K562 (cell line): ENCODE data around the gene LONP1. TPM values are rescaled to one million over a fixed set of nuclear protein-coding genes. Genes with fewer than 3 reads are reported as not detected.

Source experiments
- ATAC-seq: fragments of 200-7000 bp; cut with Tn5 transposase; 3 replicates; pipeline ENCODE4 v1.9.1; 2020; ENCODE audit warnings: moderate library complexity
- BruUV-seq: library from RNA; stranded (reverse); fragments of 400-500 nt; replicated peaks from 2 replicates; lab custom pipeline; 2021; lab: Mats Ljungman, UMichigan
- CTCF ChIA-PET: fragments of 300-600 bp; formaldehyde crosslinking; extraction: SDS; loops from one replicate; lab custom pipeline; 2021; ENCODE audit warnings: low intra/inter-chr PET ratio; lab: Yijun Ruan, JAX
- POLR2A ChIA-PET: fragments of 300-600, 350-650 bp; sonication (Branson Sonifier 250); formaldehyde crosslinking; extraction: SDS; loops from one replicate; lab custom pipeline; 2021; ENCODE audit warnings: antibody characterized with exemption, inconsistent platforms; lab: Yijun Ruan, JAX
- DNase-seq, 4 experiments: peaks; one replicate each; pipeline versions ENCODE4 v3.0.0 to v3.0.0-alpha.2; 2011 to 2018; ENCODE audit warnings: low spot score in 3 of 4, mixed read lengths in 3 of 4; ENCODE audit errors: extremely low read depth in 1 of 4
- FAIRE-seq: peaks from 2 replicates; lab custom pipeline; 2011; peaks lifted over from hg19 to GRCh38; lab: Jason Lieb, UNC
- H2AFZ ChIP-seq: 2 replicates; pipeline ENCODE4 v1.6.0; 2011; ENCODE audit warnings: low read depth, low read length, control low read depth, inconsistent platforms
- H3K27ac ChIP-seq: fragments of 200-600 bp; 3 replicates; pipeline ENCODE4 v1.8.0; 2011; ENCODE audit warnings: low read depth, mild to moderate bottlenecking, control low read depth, inconsistent platforms, low read length, moderate library complexity, mixed read lengths; ENCODE audit errors: extremely low read depth
- H3K27me3 ChIP-seq, 2 experiments: fragments of 300-600 bp in 1 of 2; 2 replicates in 1 of 2; 3 replicates in 1 of 2; pipeline versions ENCODE4 v1.6.0 to v1.8.0; 2011; ENCODE audit warnings: inconsistent platforms in 2 of 2, low read length in 2 of 2, mild to moderate bottlenecking in 1 of 2, mixed read lengths in 1 of 2, moderate library complexity in 1 of 2; ENCODE audit not compliant: control insufficient read depth in 2 of 2, insufficient read depth in 2 of 2
- H3K36me3 ChIP-seq: fragments of 300-600 bp; 3 replicates; pipeline ENCODE4 v1.8.0; 2011; ENCODE audit warnings: mild to moderate bottlenecking, low read length, inconsistent platforms; ENCODE audit not compliant: control insufficient read depth, insufficient read depth
- H3K4me1 ChIP-seq, 2 experiments: fragments of 200-600 bp in 1 of 2; replicated peaks in 1 of 2; 2 replicates in 1 of 2; 3 replicates in 1 of 2; pipeline versions ENCODE4 v1.5.1 to v1.8.0; 2011; ENCODE audit warnings: inconsistent platforms in 2 of 2, low read length in 2 of 2, mild to moderate bottlenecking in 1 of 2, mixed read lengths in 1 of 2, moderate library complexity in 1 of 2; ENCODE audit not compliant: control insufficient read depth in 2 of 2, insufficient read depth in 2 of 2
- H3K4me2 ChIP-seq: 2 replicates; pipeline ENCODE4 v1.6.1; 2011; ENCODE audit warnings: low read length, control low read depth, inconsistent platforms, mixed read lengths; ENCODE audit not compliant: insufficient read depth
- H3K4me3 ChIP-seq: fragments of 200-600 bp; sonication (generic), shearing (Covaris generic); 2 replicates; pipeline ENCODE4 v1.5.1; 2016; ENCODE audit warnings: control low read depth, inconsistent platforms
- H3K79me2 ChIP-seq: fragments of 200-600 bp; 3 replicates; pipeline ENCODE4 v1.8.0; 2011; ENCODE audit warnings: low read length, inconsistent platforms; ENCODE audit not compliant: control insufficient read depth, insufficient read depth
- H3K9ac ChIP-seq, 2 experiments: 2 replicates each; pipeline versions ENCODE4 v1.6.0 to v1.6.1; 2011; ENCODE audit warnings: low read depth in 2 of 2, low read length in 2 of 2, control low read depth in 1 of 2, inconsistent platforms in 1 of 2, mild to moderate bottlenecking in 1 of 2, mixed read lengths in 1 of 2; ENCODE audit not compliant: insufficient read depth in 1 of 2
- H3K9me1 ChIP-seq: one replicate; pipeline ENCODE4 v1.6.0; 2011; ENCODE audit warnings: inconsistent platforms, mild to moderate bottlenecking, low read length, moderate library complexity; ENCODE audit not compliant: control insufficient read depth, insufficient read depth
- H3K9me3 ChIP-seq: replicated peaks from 2 replicates; pipeline ENCODE4 v1.5.1; 2011; ENCODE audit warnings: low read depth, low read length, inconsistent platforms; ENCODE audit not compliant: control insufficient read depth, insufficient read depth
- H4K20me1 ChIP-seq: replicated peaks from 2 replicates; pipeline ENCODE4 v1.6.1; 2011; ENCODE audit warnings: low read length, inconsistent platforms, mixed read lengths; ENCODE audit not compliant: control insufficient read depth, insufficient read depth
- E4F1 ChIP-seq: fragments of 250-450 bp; sonication (Bioruptor Pico); IDR thresholded peaks from 2 replicates; pipeline ENCODE4 v1.5.0; 2021; ENCODE audit warnings: mild to moderate bottlenecking, borderline replicate concordance
- ESRRB ChIP-seq: fragments of 250-450 bp; sonication (Bioruptor Pico); IDR thresholded peaks from 2 replicates; pipeline ENCODE4 v1.5.0; 2020; ENCODE audit warnings: mild to moderate bottlenecking, moderate library complexity, borderline replicate concordance
- FOXA3 ChIP-seq, 2 experiments: fragments of 450-650 bp in 1 of 2; sonication (generic) in 1 of 2; formaldehyde crosslinking; IDR thresholded peaks in 1 of 2; conservative IDR thresholded peaks in 1 of 2; 2 replicates each; pipeline versions ENCODE4 v1.4.0 to v1.8.0; 2020 to 2022; ENCODE audit warnings: mild to moderate bottlenecking in 2 of 2, missing genetic modification reagents in 1 of 2
- HBP1 ChIP-seq: fragments of 450-650 bp; formaldehyde crosslinking; IDR thresholded peaks from 2 replicates; pipeline ENCODE4 v1.4.0; 2022; ENCODE audit warnings: missing genetic modification characterization
- HDAC2 ChIP-seq: fragments of 450-650 bp; IDR thresholded peaks from 2 replicates; pipeline ENCODE4 v1.6.1; 2016; ENCODE audit warnings: mild to moderate bottlenecking
- IRF9 ChIP-seq: fragments of 450-650 bp; IDR thresholded peaks from 2 replicates; pipeline ENCODE4 v1.6.1; 2016; ENCODE audit warnings: missing biosample characterization, missing genetic modification characterization
- KDM2B ChIP-seq: fragments of 250-450 bp; sonication (Bioruptor Pico); IDR thresholded peaks from 2 replicates; pipeline ENCODE4 v1.8.0; 2021; ENCODE audit warnings: mild to moderate bottlenecking, moderate library complexity
- MAFG ChIP-seq: fragments of 450-650 bp; conservative IDR thresholded peaks from 2 replicates; pipeline ENCODE4 v1.6.1; 2016; ENCODE audit warnings: missing genetic modification characterization, missing compliant biosample characterization
- MITF ChIP-seq: IDR thresholded peaks from 2 replicates; pipeline ENCODE4 v1.6.1; 2014; ENCODE audit warnings: antibody characterized with exemption
- PHTF2 ChIP-seq: fragments of 250-450 bp; sonication (Bioruptor Pico); IDR thresholded peaks from 2 replicates; pipeline ENCODE4 v1.5.0; 2021; ENCODE audit warnings: mild to moderate bottlenecking
- PRMT5 ChIP-seq: sonication (generic); formaldehyde crosslinking; IDR thresholded peaks from 2 replicates; pipeline ENCODE4 v1.5.0; 2020; ENCODE audit warnings: missing genetic modification reagents
- RBM14 ChIP-seq: fragments of 200-400 bp; formaldehyde crosslinking; IDR thresholded peaks from 2 replicates; pipeline ENCODE4 v1.6.1; 2018; ENCODE audit warnings: low read depth, mild to moderate bottlenecking, low read length, moderate library complexity, borderline replicate concordance; ENCODE audit not compliant: insufficient read depth
- ZNF134 ChIP-seq: fragments of 250-450 bp; sonication (Bioruptor Pico); conservative IDR thresholded peaks from 2 replicates; pipeline ENCODE4 v1.4.0; 2020
- ZNF23 ChIP-seq: fragments of 250-450 bp; sonication (Bioruptor Pico); IDR thresholded peaks from 2 replicates; pipeline ENCODE4 v1.4.0; 2020; ENCODE audit warnings: mild to moderate bottlenecking
- WGBS: fragments of 100-300 bp; shearing (Covaris generic); methylation state at CpG from one replicate; pipeline ENCODE4 v1.1.6; 2016; ENCODE audit warnings: low coverage, mixed read lengths; ENCODE audit not compliant: insufficient coverage; ENCODE audit errors: missing lambda C conversion rate; 5-methylcytosine and 5-hydroxymethylcytosine counted together
- in situ Hi-C: fragments of 300-500 bp; cut with MboI; formaldehyde crosslinking; loops from 4 replicates; pipeline ENCODE4 v1.15.0; 2018; ENCODE audit warnings: inconsistent platforms, mixed read lengths
- intact Hi-C: fragments of 100-400 bp; cut with micrococcal nuclease; formaldehyde crosslinking; loops from 2 replicates; pipeline ENCODE4 v1.14.2; 2022
- polyA plus RNA-seq, 8 experiments: library from polyadenylated mRNA; depleted of rRNA in 4 of 8; stranded (reverse) in 5 of 8; unstranded in 3 of 8; fragments of >200 nt; fragmentation: Nextera tagmentation in 2 of 8; fragmentation: Illumina TruSeq in 1 of 8; extraction: Ambion mirVana in 2 of 8; extraction: Trizol in 1 of 8; gene quantifications; 2 replicates each; pipeline versions ENCODE4 v1.2.1 to v1.2.3, GENCODE V29; 2011 to 2014; ENCODE audit warnings: inconsistent platforms in 1 of 8, missing spikeins in 1 of 8
- total RNA-seq, 7 experiments: library from RNA; depleted of rRNA in 6 of 7; stranded (reverse); fragments of >200 nt in 6 of 7; fragmentation: Illumina TruSeq in 2 of 7; extraction: Trizol in 2 of 7; gene quantifications; 2 replicates each; pipeline versions ENCODE4 v1.2.1 to v1.2.3, GENCODE V29; 2011 to 2021; ENCODE audit warnings: low replicate concordance in 1 of 7

LONP1 gene
- total and polyA plus RNA-seq, 9 of the 15 experiments (the other 6 are each of a cell fraction or from before 2014, with no cell fraction given), result 1.1 to 238 (median 84.5) TPM

GRCh38 chr19:5664515-5664914 lies 55.4 kb downstream of the LONP1 start (continued):
- no peak for TF ChIP-seq HBP1 (CRISPR knock-in tag)

- H3K9me1 ChIP-seq, result peaks cover 2% of the 10 kb centered on the region
- no peak for FAIRE-seq
- no peak overlapping the region for H3K4me3 ChIP-seq
- H3K27ac ChIP-seq, result no peak overlapping the region
- DNase-seq, result no peak
- intact Hi-C loops (no loop called here), in situ Hi-C loops (no loop called here)
- H2AFZ ChIP-seq, result no peak overlapping the region
- H3K9ac ChIP-seq, result no peak overlapping the region
- no peaks in the 10 kb centered on the region; the same call in 1 of the 2 replicates for H4K20me1 ChIP-seq
- CTCF ChIA-PET, result no interaction called here
- no TSS peak for BruUV-seq
- WGBS, result 96% methylated on average over 17 of the region's 17 CpGs
- POLR2A ChIA-PET, result no interaction called here
- H3K4me2 ChIP-seq, result no peak overlapping the region
- peaks cover 0 to 9% of the 10 kb centered on the region in 2 experiments; a peak in 2 of 5 replicates for H3K4me1 ChIP-seq
- no peak for ATAC-seq
- H3K36me3 ChIP-seq, result peaks cover 91% of the 10 kb centered on the region
- H3K79me2 ChIP-seq, result no peaks in the 10 kb centered on the region
- H3K9me3 ChIP-seq, result no peaks in the 10 kb centered on the region
- no peaks in the 10 kb centered on the region for H3K27me3 ChIP-seq
- TF ChIP-seq FOXA3 (CRISPR knock-in tag; conservative IDR thresholded peaks at IDR 0.05 in 1 of 2, IDR thresholded peaks at IDR 0.05 in 1 of 2) (no peak), MITF (no peak), MAFG (no peak), E4F1 (CRISPR knock-in tag) (no peak), ESRRB (CRISPR knock-in tag) (no peak), ZNF23 (CRISPR knock-in tag) (no peak), IRF9 (no peak), HDAC2 (no peak), KDM2B (no peak), ZNF134 (no peak), PRMT5 (CRISPR knock-in tag) (no peak), RBM14 (no peak), PHTF2 (CRISPR knock-in tag) (no peak)
Observed at GRCh38 chr19:5663904-5664303, 56.0 kb downstream of the LONP1 start.
